ENCODE measurements around the gene OPRL1.

- TF ChIP-seq ZNF121 (tag by site-specific recombination; IDR thresholded peaks at IDR 0.05) (no peak), ZNF510 (tag by site-specific recombination; IDR thresholded peaks at IDR 0.05; ENCODE audit: insufficient replicate concordance) (no peak), ZNF768 (tag by site-specific recombination; IDR thresholded peaks at IDR 0.05) (no peak), CTCF (tag by site-specific recombination; IDR thresholded peaks at IDR 0.05) (no peak)
Observed at GRCh38 chr20:64149141-64149540, 69.3 kb downstream of the OPRL1 start.

Measured in HEK293 (cell line).